GM23338 (cell line): ENCODE measurements around the gene KAT2A. TPM values are rescaled to one million over a fixed set of nuclear protein-coding genes. Genes with fewer than 3 reads are reported as not detected.

Experiments used
- ATAC-seq: fragments of 200-7000 bp; cut with Tn5 transposase; 3 replicates; pipeline ENCODE4 v1.9.1; 2020
- DNase-seq: peaks from one replicate; pipeline ENCODE4 v3.0.0-alpha.2; 2015; ENCODE audit warnings: low spot score
- H2AFZ ChIP-seq: fragments of 200-600 bp; sonication (generic); 2 replicates; pipeline ENCODE4 v1.8.0; 2016; ENCODE audit warnings: antibody characterized with exemption, mild to moderate bottlenecking, moderate library complexity
- H3F3A ChIP-seq: fragments of 200-600 bp; sonication (generic); replicated peaks from 2 replicates; pipeline ENCODE4 v1.8.0; 2017; ENCODE audit warnings: antibody characterized with exemption, mixed run types, low read depth
- H3K27ac ChIP-seq: fragments of 200-600 bp; sonication (generic); 2 replicates; pipeline ENCODE4 v1.6.1; 2016; ENCODE audit warnings: low read depth
- H3K27me3 ChIP-seq: fragments of 200-600 bp; sonication (generic); 2 replicates; pipeline ENCODE4 v1.8.0; 2016; ENCODE audit warnings: mild to moderate bottlenecking, mixed run types, moderate library complexity; ENCODE audit not compliant: insufficient read depth
- H3K36me3 ChIP-seq: fragments of 200-600 bp; sonication (generic); 2 replicates; pipeline ENCODE4 v1.8.0; 2016; ENCODE audit warnings: mild to moderate bottlenecking; ENCODE audit not compliant: insufficient read depth
- H3K4me1 ChIP-seq: fragments of 200-600 bp; sonication (generic); 2 replicates; pipeline ENCODE4 v1.8.0; 2016; ENCODE audit warnings: mild to moderate bottlenecking, moderate library complexity; ENCODE audit not compliant: insufficient read depth
- H3K4me2 ChIP-seq: fragments of 200-600 bp; sonication (generic); 2 replicates; pipeline ENCODE4 v1.7.1; 2017; ENCODE audit warnings: mixed run types
- H3K4me3 ChIP-seq: fragments of 200-600 bp; sonication (generic); 2 replicates; pipeline ENCODE4 v1.6.1; 2016; ENCODE audit warnings: mixed run types
- H3K79me2 ChIP-seq: fragments of 200-600 bp; sonication (generic); replicated peaks from 2 replicates; pipeline ENCODE4 v1.8.0; 2017; ENCODE audit warnings: mild to moderate bottlenecking; ENCODE audit not compliant: insufficient read depth
- H3K9me2 ChIP-seq: fragments of 200-600 bp; sonication (generic); 2 replicates; pipeline ENCODE4 v1.8.0; 2017; ENCODE audit not compliant: insufficient read depth
- H4K20me1 ChIP-seq: fragments of 200-600 bp; sonication (generic); replicated peaks from 2 replicates; pipeline ENCODE4 v1.8.0; 2017; ENCODE audit warnings: mild to moderate bottlenecking; ENCODE audit not compliant: insufficient read depth
- H3K27ac Mint-ChIP-seq: 2 replicates; pipeline ENCODE4 v1.8.0; 2020; ENCODE audit warnings: inconsistent platforms, mild to moderate bottlenecking, moderate library complexity, mixed read lengths
- H3K27me3 Mint-ChIP-seq: 3 replicates; pipeline ENCODE4 v1.8.0; 2022; ENCODE audit warnings: low read depth, mild to moderate bottlenecking, moderate library complexity, mixed read lengths, inconsistent platforms; ENCODE audit not compliant: insufficient read depth, poor library complexity
- H3K36me3 Mint-ChIP-seq: 3 replicates; pipeline ENCODE4 v1.8.0; 2021; ENCODE audit warnings: low read depth, mild to moderate bottlenecking, inconsistent platforms, moderate library complexity, mixed read lengths
- H3K4me1 Mint-ChIP-seq: 3 replicates; pipeline ENCODE4 v1.8.0; 2020; ENCODE audit warnings: mild to moderate bottlenecking, inconsistent platforms, mixed read lengths
- H3K4me3 Mint-ChIP-seq: 3 replicates; pipeline ENCODE4 v1.8.0; 2021; ENCODE audit warnings: moderate library complexity, mild to moderate bottlenecking, inconsistent platforms, mixed read lengths
- H3K9me3 Mint-ChIP-seq: 3 replicates; pipeline ENCODE4 v1.8.0; 2020; ENCODE audit warnings: moderate library complexity, mild to moderate bottlenecking, inconsistent platforms, mixed read lengths
- EZH2 ChIP-seq: fragments of 200-600 bp; sonication (generic); IDR thresholded peaks from one replicate; pipeline ENCODE4 v1.8.0; 2017; ENCODE audit warnings: antibody characterized with exemption, mild to moderate bottlenecking, low read depth; ENCODE audit not compliant: unreplicated experiment
- EZH2phosphoT487 ChIP-seq: fragments of 200-600 bp; sonication (generic); IDR thresholded peaks from one replicate; pipeline ENCODE4 v1.8.1; 2018; ENCODE audit warnings: antibody characterized with exemption; ENCODE audit not compliant: unreplicated experiment
- ZNF114 ChIP-seq: fragments of 250-450 bp; sonication (Bioruptor Pico); IDR thresholded peaks from 2 replicates; pipeline ENCODE4 v1.5.0; 2020; ENCODE audit warnings: mild to moderate bottlenecking, moderate library complexity
- polyA plus RNA-seq: library from polyadenylated mRNA; unstranded; fragments of >200 nt; fragmentation: Nextera tagmentation; extraction: Ambion mirVana; gene quantifications from 2 replicates; pipeline ENCODE4 v1.2.1, GENCODE V29; 2016
- total RNA-seq: library from RNA; depleted of rRNA; stranded (reverse); fragments of >200 nt; shearing (Covaris generic); gene quantifications from 2 replicates; pipeline ENCODE4 v1.2.3, GENCODE V29; 2014
- TF ChIP-seq, protein P1 (sequence below), 2 experiments: fragments of 200-600 bp in 1 of 2; sonication (generic) in 1 of 2; conservative IDR thresholded peaks; 2 replicates each; pipeline versions ENCODE4 v1.5.1 to v1.6.1; 2016 to 2017; ENCODE audit warnings: antibody characterized with exemption in 2 of 2, low read depth in 2 of 2, mild to moderate bottlenecking in 2 of 2, moderate library complexity in 1 of 2
- TF ChIP-seq, protein P2 (sequence below): IDR thresholded peaks from one replicate; pipeline ENCODE4 v1.6.1; 2018; ENCODE audit warnings: antibody characterized with exemption; ENCODE audit not compliant: unreplicated experiment

KAT2A gene
- total and polyA plus RNA-seq, 2 experiments from 2014 or later: 13.9 to 25.2 TPM

GRCh38 chr17:42098730-42099399 lies 22.3 kb downstream of the KAT2A start:
- Histone ChIP-seq H3K27me3 (peaks cover 34% of the 10 kb centered on the region), H3F3A (no peaks in the 10 kb centered on the region), H4K20me1 (no peaks in the 10 kb centered on the region), H3K4me1 (peaks cover 5% of the 10 kb centered on the region; the same call in 1 of the 2 replicates), H2AFZ (peak overlapping the region; percentile 81; the same call in 1 of the 2 replicates), H3K4me2 (peak overlapping the region; percentile 93), H3K4me3 (peak overlapping the region; percentile 74), H3K9me2 (no peaks in the 10 kb centered on the region), H3K27ac (no peak overlapping the region), H3K36me3 (no peaks in the 10 kb centered on the region), H3K79me2 (no peaks in the 10 kb centered on the region)
- DNase-seq (peak; percentile 36), ATAC-seq (peak; percentile 18)
- Mint-ChIP-seq H3K9me3 (no peaks in the 10 kb centered on the region; the same call in 1 of the 3 replicates), H3K4me3 (peak overlapping the region; percentile 56; the same call in 2 of the 3 replicates), H3K27ac (no peak overlapping the region), H3K36me3 (no peaks in the 10 kb centered on the region; the same call in 2 of the 3 replicates), H3K27me3 (peaks cover 30% of the 10 kb centered on the region), H3K4me1 (peaks cover 22% of the 10 kb centered on the region)
- TF ChIP-seq, protein P1, sequence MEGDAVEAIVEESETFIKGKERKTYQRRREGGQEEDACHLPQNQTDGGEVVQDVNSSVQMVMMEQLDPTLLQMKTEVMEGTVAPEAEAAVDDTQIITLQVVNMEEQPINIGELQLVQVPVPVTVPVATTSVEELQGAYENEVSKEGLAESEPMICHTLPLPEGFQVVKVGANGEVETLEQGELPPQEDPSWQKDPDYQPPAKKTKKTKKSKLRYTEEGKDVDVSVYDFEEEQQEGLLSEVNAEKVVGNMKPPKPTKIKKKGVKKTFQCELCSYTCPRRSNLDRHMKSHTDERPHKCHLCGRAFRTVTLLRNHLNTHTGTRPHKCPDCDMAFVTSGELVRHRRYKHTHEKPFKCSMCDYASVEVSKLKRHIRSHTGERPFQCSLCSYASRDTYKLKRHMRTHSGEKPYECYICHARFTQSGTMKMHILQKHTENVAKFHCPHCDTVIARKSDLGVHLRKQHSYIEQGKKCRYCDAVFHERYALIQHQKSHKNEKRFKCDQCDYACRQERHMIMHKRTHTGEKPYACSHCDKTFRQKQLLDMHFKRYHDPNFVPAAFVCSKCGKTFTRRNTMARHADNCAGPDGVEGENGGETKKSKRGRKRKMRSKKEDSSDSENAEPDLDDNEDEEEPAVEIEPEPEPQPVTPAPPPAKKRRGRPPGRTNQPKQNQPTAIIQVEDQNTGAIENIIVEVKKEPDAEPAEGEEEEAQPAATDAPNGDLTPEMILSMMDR (conservative IDR thresholded peaks at IDR 0.05; ENCODE audit: low read depth in 2 of 2): peak in 1 of 2 experiments; percentile 19; a peak in 2 of 4 replicates
- TF ChIP-seq, protein P2, sequence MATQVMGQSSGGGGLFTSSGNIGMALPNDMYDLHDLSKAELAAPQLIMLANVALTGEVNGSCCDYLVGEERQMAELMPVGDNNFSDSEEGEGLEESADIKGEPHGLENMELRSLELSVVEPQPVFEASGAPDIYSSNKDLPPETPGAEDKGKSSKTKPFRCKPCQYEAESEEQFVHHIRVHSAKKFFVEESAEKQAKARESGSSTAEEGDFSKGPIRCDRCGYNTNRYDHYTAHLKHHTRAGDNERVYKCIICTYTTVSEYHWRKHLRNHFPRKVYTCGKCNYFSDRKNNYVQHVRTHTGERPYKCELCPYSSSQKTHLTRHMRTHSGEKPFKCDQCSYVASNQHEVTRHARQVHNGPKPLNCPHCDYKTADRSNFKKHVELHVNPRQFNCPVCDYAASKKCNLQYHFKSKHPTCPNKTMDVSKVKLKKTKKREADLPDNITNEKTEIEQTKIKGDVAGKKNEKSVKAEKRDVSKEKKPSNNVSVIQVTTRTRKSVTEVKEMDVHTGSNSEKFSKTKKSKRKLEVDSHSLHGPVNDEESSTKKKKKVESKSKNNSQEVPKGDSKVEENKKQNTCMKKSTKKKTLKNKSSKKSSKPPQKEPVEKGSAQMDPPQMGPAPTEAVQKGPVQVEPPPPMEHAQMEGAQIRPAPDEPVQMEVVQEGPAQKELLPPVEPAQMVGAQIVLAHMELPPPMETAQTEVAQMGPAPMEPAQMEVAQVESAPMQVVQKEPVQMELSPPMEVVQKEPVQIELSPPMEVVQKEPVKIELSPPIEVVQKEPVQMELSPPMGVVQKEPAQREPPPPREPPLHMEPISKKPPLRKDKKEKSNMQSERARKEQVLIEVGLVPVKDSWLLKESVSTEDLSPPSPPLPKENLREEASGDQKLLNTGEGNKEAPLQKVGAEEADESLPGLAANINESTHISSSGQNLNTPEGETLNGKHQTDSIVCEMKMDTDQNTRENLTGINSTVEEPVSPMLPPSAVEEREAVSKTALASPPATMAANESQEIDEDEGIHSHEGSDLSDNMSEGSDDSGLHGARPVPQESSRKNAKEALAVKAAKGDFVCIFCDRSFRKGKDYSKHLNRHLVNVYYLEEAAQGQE: no peak

GRCh38 chr17:42097691-42098631 lies 23.2 kb downstream of the KAT2A start, which contains the start of gene ZNF385C:
Gene ZNF385C, minus strand, starts transcription at chr17:42098473. Its CDS starts 35,417 bp downstream, at chr17:42063056.
- Histone ChIP-seq H3K9me2 (no peaks in the 10 kb centered on the region), H3K4me2 (peak within 1 kb of the TSS; percentile 93), H3K79me2 (no peaks in the 10 kb centered on the region), H2AFZ (peak within 1 kb of the TSS; percentile 96), H3K4me3 (peak within 1 kb of the TSS; percentile 74), H3K27me3 (peaks cover 34% of the 10 kb centered on the region), H3K27ac (no peak within 1 kb of the TSS), H4K20me1 (no peaks in the 10 kb centered on the region), H3K36me3 (no peaks in the 10 kb centered on the region), H3F3A (no peaks in the 10 kb centered on the region), H3K4me1 (peaks cover 5% of the 10 kb centered on the region; the same call in 1 of the 2 replicates)
- Mint-ChIP-seq H3K4me1 (peaks cover 19% of the 10 kb centered on the region), H3K27ac (no peak within 1 kb of the TSS), H3K9me3 (no peaks in the 10 kb centered on the region; the same call in 2 of the 3 replicates), H3K4me3 (peak within 1 kb of the TSS; percentile 71), H3K27me3 (peaks cover 29% of the 10 kb centered on the region), H3K36me3 (no peaks in the 10 kb centered on the region; the same call in 2 of the 3 replicates)
- DNase-seq (peak; percentile 62), ATAC-seq (peak; percentile 66)
- TF ChIP-seq EZH2 (no peak), ZNF114 (CRISPR knock-in tag) (no peak), EZH2phosphoT487 (no peak)
- TF ChIP-seq, protein P1 (conservative IDR thresholded peaks at IDR 0.05; ENCODE audit: low read depth in 2 of 2): no peak
